T-helper 17 cell (primary cell): ENCODE measurements around the gene SUFU. TPM values are rescaled to one million over a fixed set of nuclear protein-coding genes. Genes with fewer than 3 reads are reported as not detected.

Experiments used
- ATAC-seq: fragments of 150-1000 bp; cut with Tn5 transposase; 2 replicates; pipeline ENCODE4 v1.10.0; 2021; ENCODE audit warnings: mild to moderate bottlenecking, moderate library complexity
- DNase-seq, 3 donors: peaks; one replicate each; pipeline versions ENCODE4 v3.0.0 to v3.0.0-alpha.2; 2020 to 2021
- H3K9me3 ChIP-seq: one replicate; pipeline ENCODE4 v1.7.0; 2013; ENCODE audit warnings: low read length, mild to moderate bottlenecking; ENCODE audit not compliant: control insufficient read depth, poor library complexity, severe bottlenecking
- H3K27ac Mint-ChIP-seq: one replicate; pipeline ENCODE4 v1.8.0; 2022; ENCODE audit warnings: mild to moderate bottlenecking, moderate library complexity, mixed read lengths
- H3K27me3 Mint-ChIP-seq: one replicate; pipeline ENCODE4 v1.8.0; 2022; ENCODE audit warnings: mixed read lengths
- H3K36me3 Mint-ChIP-seq: one replicate; pipeline ENCODE4 v1.8.0; 2022; ENCODE audit warnings: low read depth, mixed read lengths
- H3K4me1 Mint-ChIP-seq: one replicate; pipeline ENCODE4 v1.8.0; 2022; ENCODE audit warnings: mild to moderate bottlenecking, mixed read lengths
- H3K4me3 Mint-ChIP-seq: one replicate; pipeline ENCODE4 v1.8.0; 2022; ENCODE audit warnings: mild to moderate bottlenecking, moderate library complexity, mixed read lengths
- total RNA-seq, 4 donors: library from RNA in 2 of 4; stranded (reverse) in 2 of 4; gene quantifications; one replicate each; pipeline ENCODE4 v1.2.3 and lab custom pipeline; 2022 to 2026

The SUFU gene
- total RNA-seq, 2 donors from 2014 or later: 14.4 to 16.4 TPM

DNA sequence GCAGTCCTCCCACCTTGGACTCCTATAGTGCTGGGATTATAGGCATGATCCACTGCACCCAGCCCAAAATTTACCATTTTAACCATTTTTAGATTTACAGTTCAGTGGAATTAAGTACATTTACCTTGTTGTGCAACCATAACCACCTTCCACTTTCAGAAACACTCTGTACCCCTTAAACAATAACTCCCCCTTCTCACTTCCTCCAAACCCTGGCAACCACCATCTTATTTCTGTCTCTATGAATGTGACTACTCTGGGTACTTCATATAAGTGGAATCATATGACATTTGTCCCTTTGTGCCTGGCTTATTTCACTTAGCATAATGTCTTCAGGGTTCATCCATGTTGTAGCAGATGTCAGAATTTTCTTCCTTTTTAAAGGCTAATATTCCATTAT lies 33.6 kb downstream of the SUFU start:
- Mint-ChIP-seq H3K27ac (no peak overlapping the region), H3K36me3 (peaks cover 10% of the 10 kb centered on the region)

DNA sequence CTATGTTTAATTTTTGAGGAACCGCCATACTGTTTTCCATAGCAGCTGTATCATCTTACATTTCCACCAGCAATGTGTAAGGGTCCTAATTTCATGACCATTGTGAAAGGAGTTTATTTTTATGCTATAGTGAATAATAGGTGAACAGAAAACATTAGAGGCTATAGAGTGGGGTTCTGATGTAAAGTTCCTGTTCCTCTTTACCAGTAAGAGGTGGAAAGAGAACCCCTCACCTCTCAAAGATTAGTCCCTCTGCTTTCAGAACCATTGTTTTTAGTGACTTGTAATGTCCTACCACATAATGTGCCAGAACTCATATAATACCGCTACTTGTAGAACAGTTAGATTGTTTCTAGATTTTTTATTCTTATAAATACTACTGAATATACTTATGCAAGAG lies 34.2 kb downstream of the SUFU start:
- H3K36me3 Mint-ChIP-seq: peaks cover 6% of the 10 kb centered on the region
- H3K9me3 ChIP-seq: no peaks in the 10 kb centered on the region
- peaks cover 15% of the 10 kb centered on the region for H3K4me1 Mint-ChIP-seq
- ATAC-seq (no peak), DNase-seq (no peak)
- no peak overlapping the region for H3K27ac Mint-ChIP-seq
- H3K4me3 Mint-ChIP-seq: no peak overlapping the region
- H3K27me3 Mint-ChIP-seq: no peaks in the 10 kb centered on the region

More for the DNA sequence above, 33.6 kb downstream of the SUFU start:
- H3K9me3 ChIP-seq: no peaks in the 10 kb centered on the region
- no peak overlapping the region for H3K4me3 Mint-ChIP-seq
- H3K4me1 Mint-ChIP-seq: peaks cover 20% of the 10 kb centered on the region
- no peak for DNase-seq
- H3K27me3 Mint-ChIP-seq: no peaks in the 10 kb centered on the region
- ATAC-seq: no peak

DNA sequence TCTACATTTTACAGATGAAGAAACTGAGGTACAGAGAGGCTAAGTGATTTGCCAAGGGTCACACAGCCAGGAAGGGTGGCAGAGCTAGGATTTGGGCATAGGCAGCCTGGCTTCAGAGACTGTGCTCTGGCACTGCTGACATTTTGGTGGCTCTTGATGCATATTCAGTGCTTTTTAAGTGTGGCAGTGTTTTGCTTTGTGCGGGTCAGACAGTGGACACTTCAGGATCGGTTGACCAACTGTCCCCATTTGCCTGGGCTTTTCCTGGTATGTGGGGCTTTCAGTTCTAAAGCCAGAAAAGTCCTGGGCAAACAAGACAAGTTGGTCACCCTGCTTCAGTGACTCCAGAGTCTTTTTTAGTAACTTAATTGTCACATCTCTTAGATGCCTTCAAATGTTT lies 35.0 kb downstream of the SUFU start:
- no peak for DNase-seq
- Mint-ChIP-seq H3K27me3 (no peaks in the 10 kb centered on the region), H3K4me1 (peaks cover 13% of the 10 kb centered on the region), H3K27ac (no peak overlapping the region), H3K4me3 (no peak overlapping the region), H3K36me3 (peaks cover 6% of the 10 kb centered on the region)
- no peaks in the 10 kb centered on the region for H3K9me3 ChIP-seq
- no peak for ATAC-seq

DNA sequence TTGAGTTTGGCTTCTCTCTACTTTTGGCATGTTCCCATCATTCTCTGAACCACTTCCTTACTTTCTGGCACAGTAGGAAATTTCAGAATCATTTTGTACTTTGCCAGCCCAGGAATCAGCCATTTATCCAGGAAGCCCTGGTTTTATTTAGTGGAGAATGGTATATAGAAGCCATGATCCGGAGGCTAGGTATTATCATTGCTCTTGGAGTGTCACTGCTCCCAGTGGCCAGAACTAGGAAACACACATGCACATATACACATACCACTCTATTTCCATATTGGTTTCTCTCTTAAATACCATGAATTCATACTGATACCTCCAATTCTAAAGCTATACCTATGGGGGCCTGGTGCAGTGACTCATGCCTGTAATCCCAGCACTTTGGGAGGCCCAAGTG lies 36.3 kb downstream of the SUFU start:
- no peak overlapping the region for H3K27ac Mint-ChIP-seq
- peaks cover 8% of the 10 kb centered on the region for H3K4me1 Mint-ChIP-seq
- DNase-seq (no peak), ATAC-seq (no peak)
- H3K36me3 Mint-ChIP-seq: peaks cover 6% of the 10 kb centered on the region
- H3K9me3 ChIP-seq: no peaks in the 10 kb centered on the region
- H3K4me3 Mint-ChIP-seq: no peak overlapping the region
- no peaks in the 10 kb centered on the region for H3K27me3 Mint-ChIP-seq

DNA sequence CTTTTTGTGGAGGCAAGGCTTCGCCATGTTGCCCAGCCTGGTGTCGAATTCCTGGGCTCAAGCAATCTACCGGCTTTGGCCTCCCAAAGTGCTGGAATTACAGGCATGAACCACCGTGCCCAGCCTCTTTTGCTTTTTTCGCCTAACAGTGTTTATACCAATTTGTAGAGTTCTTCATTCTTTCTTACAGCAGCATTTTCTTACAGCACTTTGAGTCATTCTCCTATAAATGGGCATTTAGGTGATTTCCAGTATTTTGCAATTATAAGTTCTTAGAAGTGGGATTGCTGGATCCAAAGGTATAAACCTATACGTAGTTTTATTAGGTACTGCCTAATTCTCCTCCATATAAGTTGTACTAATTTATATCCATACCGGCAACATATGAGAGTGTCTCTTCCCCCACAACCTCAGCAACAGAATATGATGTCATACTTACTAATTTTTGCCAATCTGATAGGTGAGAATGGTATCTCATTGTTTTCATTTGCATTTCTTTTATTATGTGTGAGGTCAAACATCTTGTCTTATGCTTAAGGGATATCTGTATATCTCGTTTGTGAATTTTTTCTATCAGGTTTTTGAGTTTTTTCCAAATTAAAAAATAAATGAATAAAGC lies 39.1 kb downstream of the SUFU start:
- peak overlapping the region; percentile 88 for H3K27ac Mint-ChIP-seq
- no peak for ATAC-seq
- no peak for DNase-seq
- peaks cover 14% of the 10 kb centered on the region for H3K4me1 Mint-ChIP-seq
- no peak overlapping the region for H3K4me3 Mint-ChIP-seq
- no peaks in the 10 kb centered on the region for H3K27me3 Mint-ChIP-seq
- no peaks in the 10 kb centered on the region for H3K36me3 Mint-ChIP-seq
- no peaks in the 10 kb centered on the region for H3K9me3 ChIP-seq

DNA sequence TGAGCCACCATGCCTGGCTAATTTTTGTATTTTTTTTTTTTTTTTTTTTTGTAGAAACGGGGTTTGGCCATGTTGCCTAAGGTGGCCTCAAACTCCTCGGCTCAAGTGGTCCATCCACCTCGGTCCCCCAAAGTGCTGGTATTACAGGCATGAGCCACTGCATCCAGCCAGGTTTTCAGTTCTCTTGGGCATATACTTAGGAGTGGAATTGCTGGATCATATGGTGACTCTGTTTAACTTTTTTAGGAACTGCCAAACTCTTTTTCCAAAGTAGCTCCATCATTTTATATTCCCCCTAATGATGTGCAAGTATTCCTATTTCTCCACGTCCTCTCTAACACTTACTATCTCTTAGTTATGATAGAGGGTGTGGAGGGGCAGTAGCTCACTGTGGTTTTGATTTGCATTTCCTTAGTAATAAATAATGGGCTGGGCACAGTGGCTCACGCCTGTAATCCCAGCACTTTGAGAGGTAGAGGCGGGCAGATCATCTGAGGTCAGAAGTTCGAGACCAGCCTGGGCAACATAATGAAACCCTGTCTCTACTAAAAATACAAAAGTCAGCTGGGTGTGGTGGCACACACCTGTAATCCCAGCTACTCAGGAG lies 41.6 kb downstream of the SUFU start:
- Mint-ChIP-seq H3K4me1 (peaks cover 22% of the 10 kb centered on the region), H3K4me3 (no peak overlapping the region), H3K27me3 (no peaks in the 10 kb centered on the region), H3K27ac (no peak overlapping the region), H3K36me3 (no peaks in the 10 kb centered on the region)
- ATAC-seq (no peak), DNase-seq (no peak)
- no peaks in the 10 kb centered on the region for H3K9me3 ChIP-seq

DNA sequence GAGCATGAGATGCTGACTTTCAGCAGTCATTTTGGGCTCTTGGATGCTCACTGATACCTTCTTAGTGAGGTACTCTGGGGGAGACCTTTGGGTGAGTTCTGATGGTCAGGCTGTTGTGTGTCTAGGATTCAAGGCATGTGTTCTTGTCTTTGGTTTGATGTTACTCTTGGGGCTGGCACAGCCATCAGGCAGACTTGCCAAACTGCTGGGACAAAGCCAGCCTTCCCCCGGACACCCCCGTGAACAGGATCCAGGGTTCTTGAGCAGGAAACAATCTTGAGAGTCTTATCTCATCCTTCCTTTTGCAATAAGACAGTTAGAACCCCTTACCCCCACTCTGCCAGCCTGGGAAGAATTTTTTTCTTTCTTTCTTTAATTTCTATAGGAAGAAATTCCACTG lies 42.2 kb downstream of the SUFU start:
- Mint-ChIP-seq H3K27me3 (no peaks in the 10 kb centered on the region), H3K4me3 (no peak overlapping the region), H3K27ac (no peak overlapping the region), H3K4me1 (peaks cover 22% of the 10 kb centered on the region), H3K36me3 (no peaks in the 10 kb centered on the region)
- no peak for DNase-seq
- H3K9me3 ChIP-seq: no peaks in the 10 kb centered on the region
- no peak for ATAC-seq

DNA sequence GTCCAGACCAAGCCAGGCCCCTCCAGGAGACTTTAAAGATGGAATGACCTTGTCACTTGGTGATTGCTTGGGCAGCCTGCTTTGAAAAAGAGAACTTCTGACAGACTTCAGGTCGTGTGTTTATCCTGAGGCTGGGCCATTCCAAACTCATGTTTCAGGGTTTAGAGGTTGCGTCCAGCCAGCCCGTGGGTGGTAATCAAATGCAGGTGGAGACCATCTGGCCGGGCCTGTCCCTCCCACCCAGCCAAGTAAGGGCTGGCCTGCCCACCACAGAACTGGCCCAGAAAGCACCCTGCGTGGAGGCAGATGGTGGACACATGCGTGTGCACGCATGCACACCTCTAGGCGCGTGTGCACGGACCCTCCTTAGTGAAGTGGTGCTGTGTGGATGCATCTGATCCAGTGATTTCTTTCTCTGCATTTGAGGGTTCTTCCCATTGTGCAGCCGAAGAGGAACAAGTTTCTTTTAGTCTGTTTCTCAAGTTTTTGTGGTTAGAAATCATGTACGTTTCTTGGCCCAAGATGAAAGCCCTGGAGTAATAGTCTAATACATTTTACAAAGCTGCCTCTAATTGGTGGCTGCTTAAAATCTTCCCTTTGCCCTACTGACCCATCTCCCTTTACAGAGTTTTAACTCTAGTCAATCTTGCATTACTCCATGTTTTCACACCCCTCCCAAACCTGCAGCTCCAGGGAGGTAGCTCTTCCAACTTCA lies 43.0 kb downstream of the SUFU start:
- no peaks in the 10 kb centered on the region for H3K36me3 Mint-ChIP-seq

DNA sequence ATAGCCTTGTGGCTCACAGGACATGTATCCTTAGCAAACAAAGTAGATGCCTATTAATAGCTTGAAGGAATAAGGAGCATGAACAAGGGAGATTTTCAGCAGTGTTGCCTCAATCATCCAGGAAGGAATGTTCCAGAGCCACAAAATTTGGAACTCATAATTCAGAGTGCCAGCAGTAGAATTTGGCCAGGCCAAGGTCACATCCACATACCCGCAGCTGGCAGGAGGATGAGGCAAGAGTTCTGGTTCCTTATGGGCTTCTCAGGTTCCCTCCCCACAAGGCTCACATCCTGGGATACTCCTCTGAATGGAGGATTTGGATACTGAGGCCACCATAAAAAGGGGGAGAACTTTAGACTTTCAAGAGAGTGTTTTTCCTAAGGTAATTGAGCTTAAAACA lies 45.8 kb downstream of the SUFU start:
- ATAC-seq (no peak), DNase-seq (no peak)
- Mint-ChIP-seq H3K27me3 (no peaks in the 10 kb centered on the region), H3K27ac (no peak overlapping the region), H3K4me1 (peaks cover 27% of the 10 kb centered on the region), H3K36me3 (peaks cover 2% of the 10 kb centered on the region), H3K4me3 (no peak overlapping the region)
- no peaks in the 10 kb centered on the region for H3K9me3 ChIP-seq

More for the DNA sequence above, 43.0 kb downstream of the SUFU start:
- Mint-ChIP-seq H3K27me3 (no peaks in the 10 kb centered on the region), H3K27ac (no peak overlapping the region), H3K4me1 (peaks cover 22% of the 10 kb centered on the region), H3K4me3 (no peak overlapping the region)
- H3K9me3 ChIP-seq: no peaks in the 10 kb centered on the region
- DNase-seq: no peak
- ATAC-seq: no peak

DNA sequence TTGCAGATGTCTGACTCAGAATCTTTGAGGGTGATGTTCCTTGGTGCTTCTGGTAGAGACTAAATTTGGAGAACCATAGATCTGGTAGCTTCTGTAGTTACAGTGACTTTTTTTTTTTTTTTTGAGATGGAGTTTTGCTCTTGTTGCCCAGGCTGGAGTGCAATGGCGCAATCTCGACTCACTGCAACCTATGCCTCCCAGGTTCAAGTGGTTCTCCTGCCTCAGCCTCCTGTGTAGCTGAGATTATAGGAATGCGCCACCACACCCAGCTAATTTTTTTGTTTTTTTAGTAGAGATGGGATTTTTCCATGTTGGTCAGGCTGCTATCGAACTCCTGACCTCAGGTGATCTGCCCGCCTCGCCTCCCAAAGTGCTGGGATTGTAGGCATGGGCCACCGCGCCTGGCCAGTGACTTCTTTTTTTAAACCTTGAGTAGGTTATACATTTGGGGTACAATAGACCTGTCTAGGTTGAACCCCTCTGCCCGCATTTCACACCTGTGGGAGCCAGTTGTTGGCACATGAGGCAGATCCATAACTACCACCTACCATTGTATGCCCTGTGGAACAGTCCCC lies 47.0 kb downstream of the SUFU start:
- H3K4me3 Mint-ChIP-seq: no peak overlapping the region
- DNase-seq: no peak
- H3K27me3 Mint-ChIP-seq: no peaks in the 10 kb centered on the region
- H3K4me1 Mint-ChIP-seq: peaks cover 26% of the 10 kb centered on the region
- H3K36me3 Mint-ChIP-seq: peaks cover 2% of the 10 kb centered on the region
- no peak for ATAC-seq
- H3K9me3 ChIP-seq: no peaks in the 10 kb centered on the region
- H3K27ac Mint-ChIP-seq: no peak overlapping the region

DNA sequence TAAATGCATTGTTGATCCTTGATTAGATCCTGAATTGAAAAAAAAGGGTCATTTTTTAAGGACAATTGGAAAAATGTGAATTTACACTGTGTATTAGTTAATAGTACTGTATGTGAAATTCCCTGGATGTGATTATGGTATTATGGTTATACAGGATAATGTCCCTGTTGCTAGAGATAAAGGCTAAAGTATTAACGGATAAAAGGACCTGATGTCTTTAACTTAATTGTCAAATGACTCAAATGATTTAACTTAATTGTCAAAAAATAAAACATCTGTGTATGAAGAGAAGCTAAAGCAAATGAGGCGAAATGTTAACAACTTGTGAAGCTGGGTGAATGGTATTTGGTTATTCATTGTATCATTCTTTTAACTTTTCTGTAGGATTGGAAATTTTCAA lies 48.8 kb downstream of the SUFU start:
- ATAC-seq: no peak
- Mint-ChIP-seq H3K4me1 (peaks cover 25% of the 10 kb centered on the region), H3K4me3 (no peak overlapping the region), H3K27ac (no peak overlapping the region), H3K27me3 (no peaks in the 10 kb centered on the region), H3K36me3 (peaks cover 2% of the 10 kb centered on the region)
- H3K9me3 ChIP-seq: no peaks in the 10 kb centered on the region
- DNase-seq: no peak

DNA sequence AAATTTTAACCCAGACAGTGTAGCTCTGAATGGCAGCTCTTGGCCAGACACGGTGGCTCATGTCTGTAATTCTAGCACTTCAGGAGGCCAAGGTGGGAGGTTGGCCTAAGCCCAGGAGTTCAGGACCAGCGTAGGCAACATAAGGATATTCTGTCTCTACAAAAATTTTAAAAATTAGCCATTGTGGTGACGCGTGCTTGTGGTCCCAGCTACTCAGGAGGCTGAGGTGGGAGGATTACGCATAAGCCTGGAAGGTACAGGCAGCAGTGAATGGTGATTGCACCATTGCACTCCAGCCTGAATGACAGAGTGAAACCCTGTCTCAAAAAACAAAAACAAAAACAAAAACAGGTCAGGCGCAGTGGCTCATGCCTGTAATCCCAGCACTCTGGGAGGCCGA lies 50.0 kb downstream of the SUFU start:
- no peak overlapping the region for H3K4me3 Mint-ChIP-seq
- peaks cover 2% of the 10 kb centered on the region for H3K36me3 Mint-ChIP-seq
- H3K4me1 Mint-ChIP-seq: peaks cover 15% of the 10 kb centered on the region
- no peak overlapping the region for H3K27ac Mint-ChIP-seq
- no peaks in the 10 kb centered on the region for H3K27me3 Mint-ChIP-seq
- no peaks in the 10 kb centered on the region for H3K9me3 ChIP-seq
- no peak for DNase-seq
- ATAC-seq: no peak

DNA sequence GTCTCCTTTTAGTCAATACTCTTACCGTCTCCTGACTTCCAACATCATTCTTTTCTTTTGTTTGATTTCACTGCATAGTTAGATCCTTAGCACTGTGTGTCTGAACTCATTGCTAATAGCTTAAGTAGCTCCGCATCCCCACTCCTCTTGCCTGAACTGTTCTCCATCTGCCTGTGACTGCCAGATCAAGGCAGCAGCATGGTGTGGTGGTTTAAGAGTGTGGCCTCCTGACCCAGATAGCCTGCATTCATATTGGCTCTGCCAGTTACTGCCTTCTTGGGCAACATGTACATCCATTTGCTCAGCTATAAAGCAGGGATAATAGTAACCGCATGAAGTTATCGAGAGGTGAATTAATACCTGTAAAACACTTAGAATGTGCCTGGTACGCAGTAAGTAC lies 50.8 kb downstream of the SUFU start:
- Mint-ChIP-seq H3K27me3 (no peaks in the 10 kb centered on the region), H3K4me3 (no peak overlapping the region), H3K36me3 (peaks cover 2% of the 10 kb centered on the region), H3K27ac (no peak overlapping the region), H3K4me1 (peaks cover 13% of the 10 kb centered on the region)
- ATAC-seq (no peak), DNase-seq (no peak)
- no peaks in the 10 kb centered on the region for H3K9me3 ChIP-seq
